Right lung (tissue), 5 donors: Measurements from ENCODE around the gene HS3ST5. TPM values are rescaled to one million over a fixed set of nuclear protein-coding genes. Genes with fewer than 3 reads are reported as not detected.
"Not testable (repeated sequence)": the region's sequence is repeated elsewhere in the genome, so short reads cannot be mapped to it uniquely, and the experiment has no call there.

Source experiments
- DNase-seq, 2 donors: peaks; one replicate each; pipeline ENCODE4 v3.0.0-alpha.2; 2013
- polyA plus RNA-seq, 5 donors: library from polyadenylated mRNA; unstranded; fragments of 120-200 nt; gene quantifications; one replicate each; pipeline versions ENCODE4 v1.2.1 to v1.2.3, GENCODE V29; 2013; ENCODE audit warnings: inconsistent platforms in 1 of 5, low replicate concordance in 1 of 5; ENCODE audit not compliant: insufficient read length in 5 of 5, insufficient read depth in 1 of 5

Gene HS3ST5
- polyA plus RNA-seq, 5 donors, result 0.10 to 0.28 (median 0.26) TPM

DNA sequence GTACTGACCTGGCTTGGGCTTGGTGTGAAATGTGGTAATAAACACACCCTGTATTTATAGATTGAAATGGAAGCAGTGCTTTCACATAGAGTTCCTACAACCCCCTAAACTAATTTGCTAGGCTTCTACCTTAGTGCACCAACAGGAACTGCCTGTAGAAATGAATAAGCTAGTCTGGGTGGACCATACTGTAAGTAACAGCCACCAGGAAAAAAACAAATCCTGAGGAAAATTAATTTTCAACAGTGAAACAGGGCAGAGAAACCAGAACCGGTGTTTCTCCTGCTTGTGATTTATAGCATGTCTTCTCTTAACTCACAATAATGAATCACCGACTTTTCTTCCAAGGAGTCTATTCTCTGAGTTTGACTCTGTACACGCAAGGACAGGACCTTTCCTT lies 187.1 kb downstream of the HS3ST5 start:
- no peak for DNase-seq

DNA sequence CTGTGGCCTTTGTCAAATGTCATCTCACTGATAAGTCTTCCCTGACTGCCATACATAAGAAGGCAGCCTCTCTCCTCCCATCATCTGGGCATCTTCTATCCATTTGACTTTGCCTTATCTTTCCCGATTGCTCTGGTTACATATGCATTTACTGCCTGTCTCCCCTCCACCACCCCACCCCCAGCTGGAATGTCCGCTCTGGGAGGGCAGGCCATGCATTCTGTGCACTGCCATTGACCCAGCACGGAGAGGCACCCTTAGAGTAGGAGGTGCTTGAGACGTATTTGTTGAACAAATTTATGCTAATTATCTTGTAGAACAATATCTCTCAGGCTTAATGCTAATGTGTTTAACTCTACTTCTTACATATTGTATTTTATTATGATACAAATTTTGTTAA lies 188.0 kb downstream of the HS3ST5 start:
- no peak for DNase-seq

DNA sequence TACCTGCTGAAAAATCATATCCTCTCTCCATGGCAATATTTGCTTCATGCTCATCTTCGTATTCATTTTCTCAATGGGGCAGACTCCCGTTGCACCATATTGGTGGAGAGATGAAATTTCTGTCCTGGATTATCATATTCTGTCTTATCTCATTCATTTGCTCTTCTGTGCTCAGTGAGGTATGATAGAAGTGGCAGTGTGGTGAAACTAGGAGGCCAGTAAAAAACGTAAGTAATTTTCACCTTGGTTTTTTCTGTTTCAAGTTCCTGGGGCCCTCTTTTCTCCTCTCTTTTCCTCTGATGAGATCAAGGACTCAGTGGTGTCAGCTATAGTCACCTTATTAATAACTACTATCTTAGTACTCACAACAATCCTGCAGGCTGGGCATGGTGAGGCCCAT lies 189.4 kb downstream of the HS3ST5 start:
- DNase-seq, result no peak

DNA sequence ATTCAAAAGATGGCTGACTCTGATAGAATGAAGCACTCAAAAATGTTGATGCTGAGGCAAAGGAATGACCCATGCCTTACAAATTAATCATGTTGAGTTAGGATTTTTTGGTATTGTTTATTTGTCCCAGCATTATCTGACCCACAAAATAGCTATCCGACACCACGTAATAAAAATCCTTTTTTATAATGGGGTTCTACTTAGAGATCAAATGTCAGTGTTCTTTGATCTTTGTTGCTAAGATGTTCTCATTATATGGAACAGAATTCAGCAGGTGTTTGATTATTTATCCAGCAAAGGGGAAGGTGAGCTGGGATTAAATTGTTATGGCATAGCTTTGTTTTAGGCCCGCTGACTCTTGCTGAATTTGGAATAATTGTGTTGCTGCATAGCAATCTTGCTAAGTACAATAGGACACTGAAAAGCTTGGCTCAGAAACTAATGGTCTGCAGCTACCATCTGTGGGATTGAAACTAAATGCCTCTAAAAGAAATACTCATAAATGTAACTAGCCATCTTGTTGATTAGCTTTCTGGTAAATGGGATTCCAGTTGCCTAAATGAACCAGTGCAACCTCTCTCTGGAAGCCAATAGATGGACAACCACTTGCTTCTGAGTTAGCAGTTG lies 191.6 kb downstream of the HS3ST5 start:
- no peak for DNase-seq

GRCh38 chr6:114149182-114149581 lies 193.6 kb downstream of the HS3ST5 start:
- DNase-seq, result not testable (repeated sequence)

- DNase-seq, result no peak
Observed at GRCh38 chr6:114144887-114145851, 197.7 kb downstream of the HS3ST5 start.

- DNase-seq, result no peak
Observed at GRCh38 chr6:114142258-114142657, 200.6 kb downstream of the HS3ST5 start.

GRCh38 chr6:114140416-114140815 lies 202.4 kb downstream of the HS3ST5 start:
- no peak for DNase-seq

DNA sequence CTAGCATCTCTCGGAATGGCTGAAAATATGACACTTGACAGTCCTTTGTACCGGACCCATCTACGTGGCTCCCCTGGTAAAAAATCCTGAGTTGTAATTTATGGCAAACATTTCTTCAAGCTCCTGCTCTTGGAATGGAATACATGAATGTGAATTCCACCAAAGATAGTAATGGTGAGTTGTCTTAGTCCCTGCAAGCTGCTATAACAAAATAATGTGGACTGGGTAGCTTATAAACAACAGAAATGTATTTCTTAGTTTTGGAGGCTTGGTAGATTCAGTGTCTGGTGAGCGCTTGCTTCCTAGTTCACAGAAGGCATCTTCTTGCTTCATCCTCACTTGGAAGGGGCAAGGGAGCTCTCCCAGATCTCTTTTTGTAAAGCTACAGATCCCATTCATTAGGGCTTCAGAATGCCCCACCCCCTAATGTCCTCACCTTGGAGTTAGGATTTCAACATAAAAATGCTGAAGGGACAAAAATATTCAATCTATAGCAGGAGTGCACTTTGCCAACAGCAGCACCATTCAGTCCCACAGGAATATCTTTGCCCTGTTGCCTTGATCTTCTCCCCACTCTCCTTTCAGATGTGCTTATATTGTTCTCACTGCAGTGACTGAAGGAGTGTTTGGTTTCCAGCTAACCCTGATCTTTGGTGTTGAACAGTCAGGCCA lies 204.1 kb downstream of the HS3ST5 start:
- DNase-seq, result no peak

GRCh38 chr6:114135363-114135971 lies 207.4 kb downstream of the HS3ST5 start:
- no peak for DNase-seq

GRCh38 chr6:114133816-114134215 lies 209.0 kb downstream of the HS3ST5 start:
- no peak for DNase-seq

GRCh38 chr6:114131945-114132344 lies 210.9 kb downstream of the HS3ST5 start:
- no peak for DNase-seq

- DNase-seq, result no peak
Observed at GRCh38 chr6:114125576-114125975, 217.2 kb downstream of the HS3ST5 start.

- no peak for DNase-seq
Observed at GRCh38 chr6:114121913-114122662, 220.7 kb downstream of the HS3ST5 start.

- no peak for DNase-seq
Observed at GRCh38 chr6:114119056-114119455, 223.8 kb downstream of the HS3ST5 start.

- no peak for DNase-seq
Observed at GRCh38 chr6:114115652-114116051, 227.2 kb downstream of the HS3ST5 start.

DNA sequence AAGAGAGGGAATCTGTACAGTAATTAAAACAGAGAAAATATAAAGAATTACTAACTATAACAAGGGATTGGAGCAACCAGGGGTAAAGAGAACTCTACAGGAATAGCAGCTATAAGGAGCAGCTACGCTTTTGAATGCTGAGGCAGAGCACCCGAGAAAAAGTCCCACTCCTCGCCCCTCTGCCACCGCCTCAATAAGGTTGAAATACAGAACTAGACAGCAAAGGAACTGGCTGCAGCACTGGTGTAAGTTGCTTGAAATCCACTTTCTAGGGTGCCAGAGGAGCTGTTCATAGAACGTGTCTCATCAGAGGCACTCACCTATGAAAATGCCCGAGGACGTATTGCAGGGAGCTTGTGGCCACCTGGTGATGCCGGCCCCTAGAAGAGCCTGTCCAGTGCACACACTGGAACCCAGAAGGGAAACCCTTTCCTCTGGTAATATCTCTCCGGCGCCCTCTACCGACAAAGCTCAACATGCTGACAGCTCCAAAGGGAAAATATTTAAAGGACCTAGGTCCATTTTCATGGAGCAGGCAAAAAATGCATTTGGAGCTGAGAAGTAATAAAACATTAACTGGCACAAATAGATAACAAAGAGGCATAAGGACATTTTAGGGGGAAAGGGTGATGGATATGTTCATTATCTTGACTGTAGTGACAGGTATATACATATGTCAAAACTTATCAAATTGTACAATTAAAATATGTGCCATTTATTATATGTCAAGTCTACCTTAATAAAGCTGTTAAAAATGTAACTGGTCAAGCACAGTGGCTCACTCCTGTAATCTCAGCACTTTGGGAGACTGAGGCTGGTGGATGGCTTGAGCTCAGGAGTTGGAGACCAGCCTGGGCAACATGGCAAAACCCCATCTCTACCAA lies 234.5 kb downstream of the HS3ST5 start:
- DNase-seq, result peak; percentile 3 to 31

GRCh38 chr6:114106020-114106419 lies 236.8 kb downstream of the HS3ST5 start:
- no peak for DNase-seq

DNA sequence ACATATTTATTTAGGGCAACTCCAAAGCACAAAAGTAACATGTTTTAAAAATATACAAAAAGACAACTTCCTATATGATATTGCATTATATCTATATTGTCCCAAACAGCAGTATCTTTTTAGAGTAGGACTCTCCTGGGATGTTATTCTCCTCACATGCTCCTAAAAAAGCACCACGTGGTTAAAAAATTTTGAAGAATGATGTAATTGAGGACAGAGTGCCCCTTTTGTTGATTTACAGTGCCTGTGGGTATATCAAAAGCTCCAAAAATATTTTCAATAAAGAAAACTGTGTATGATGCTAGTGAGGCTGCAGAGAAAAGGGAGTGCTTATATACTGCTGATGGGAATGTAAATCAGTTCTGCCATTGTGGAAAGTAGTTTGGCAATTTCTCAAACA lies 241.6 kb downstream of the HS3ST5 start:
- no peak for DNase-seq
